CD4-positive, alpha-beta T cell treated with Interferon alpha-2 for 1 hour (primary cell): ENCODE data around the gene CTXND1.
"Not testable (repeated sequence)": the region's sequence is repeated elsewhere in the genome, so short reads cannot be mapped to it uniquely, and the experiment has no call there.

ENCODE experiments used
- DNase-seq, 2 donors: peaks; one replicate each; pipeline ENCODE4 v3.0.0-alpha.2; 2020 to 2022

Gene CTXND1

DNA sequence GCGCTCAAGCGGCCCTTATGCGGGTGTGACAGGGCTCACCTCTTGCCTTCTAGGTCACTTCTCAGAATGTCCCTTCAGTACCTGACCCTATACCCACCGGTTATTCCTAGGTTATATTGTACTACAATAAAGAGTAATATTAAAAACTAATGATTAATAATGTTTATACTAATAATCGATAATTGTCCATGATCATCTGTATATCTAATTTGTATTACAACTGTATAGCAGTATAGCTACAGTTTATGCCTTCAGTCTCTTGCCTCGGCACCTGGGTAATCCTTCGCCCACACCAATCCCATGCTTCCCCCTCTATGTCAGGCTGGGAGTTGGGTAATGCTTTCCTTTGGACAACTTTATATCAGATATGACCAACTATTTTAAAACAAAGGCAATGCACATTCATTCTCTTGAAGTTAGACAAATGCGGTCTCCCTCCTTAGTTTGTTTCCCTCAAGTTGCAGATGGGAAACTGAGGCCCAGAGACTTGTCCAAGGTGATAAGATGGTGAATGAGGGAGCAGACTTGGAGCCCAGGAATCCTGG lies 95.8 kb downstream of the CTXND1 start:
- no peak for DNase-seq

DNA sequence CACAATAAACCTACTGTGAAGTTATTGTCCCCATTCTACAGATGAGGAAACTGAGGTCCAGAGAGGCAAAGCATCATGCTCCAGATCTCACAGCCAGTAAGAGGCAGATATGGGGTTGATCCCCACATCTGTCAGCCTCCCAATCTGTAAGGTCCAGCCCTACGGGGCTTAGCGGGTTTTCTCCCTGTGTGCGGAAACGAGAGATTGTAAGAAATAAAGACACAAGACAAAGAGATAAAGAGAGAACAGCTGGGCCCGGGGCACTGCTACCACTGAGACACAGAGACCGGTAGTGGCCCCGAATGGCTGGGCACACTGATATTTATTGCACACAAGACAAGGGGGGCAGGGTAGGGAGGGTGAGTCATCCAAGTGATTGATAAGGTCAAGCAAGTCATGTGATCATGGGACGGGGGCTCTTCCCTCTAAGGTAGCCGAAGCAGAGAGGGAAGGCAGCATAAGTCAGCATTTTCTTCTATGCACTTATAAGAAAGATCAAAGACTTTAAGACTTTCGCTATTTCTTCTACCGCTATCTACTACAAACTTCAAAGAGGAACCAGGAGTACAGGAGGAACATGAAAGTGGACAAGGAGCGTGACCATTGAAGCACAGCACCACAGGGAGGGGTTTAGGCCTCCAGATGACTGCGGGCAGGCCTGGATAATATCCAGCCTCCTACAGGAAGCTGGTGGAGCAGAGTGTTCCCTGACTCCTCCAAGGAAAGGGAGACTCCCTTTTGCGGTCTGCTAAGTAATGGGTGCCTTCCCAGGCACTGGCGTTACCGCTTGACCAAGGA lies 96.4 kb downstream of the CTXND1 start:
- DNase-seq = not testable (repeated sequence)

DNA sequence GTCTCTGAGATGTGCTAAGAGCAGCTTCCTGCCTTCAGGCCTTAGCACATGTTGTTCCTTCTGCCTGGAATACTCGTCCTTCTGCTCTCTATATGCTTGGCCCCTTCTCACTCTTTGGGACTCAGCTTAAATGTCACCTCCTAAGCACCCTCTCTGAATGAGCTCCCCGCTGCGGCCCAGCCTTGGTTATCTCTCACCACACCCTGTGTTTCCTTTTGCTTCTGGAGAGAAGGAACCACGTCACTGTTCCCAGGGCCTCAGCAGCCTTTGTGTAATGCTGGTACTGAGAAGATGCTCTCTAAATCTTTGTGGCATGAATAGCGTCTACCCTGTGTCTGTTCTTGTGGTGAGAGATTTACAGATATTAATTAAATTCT lies 97.0 kb downstream of the CTXND1 start:
- DNase-seq = no peak

DNA sequence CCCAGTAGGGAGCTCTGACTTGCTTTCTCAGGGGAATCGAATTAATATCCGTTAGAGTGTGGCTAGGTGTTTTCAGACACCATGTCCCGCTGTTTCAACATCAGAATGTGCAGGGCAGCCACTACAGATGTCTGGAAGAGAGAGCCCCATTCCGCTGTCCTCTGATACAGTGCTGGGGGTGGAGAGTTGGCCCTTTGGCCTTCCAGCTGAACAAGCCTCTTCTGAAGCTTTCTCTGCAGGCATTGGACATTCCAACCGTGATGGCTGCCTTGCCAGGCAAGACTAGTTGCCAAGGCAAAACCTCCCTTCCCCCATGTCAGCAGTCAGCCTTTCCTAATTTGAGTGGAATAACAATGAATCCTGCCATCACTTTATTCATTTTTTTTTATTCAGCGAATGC lies 97.7 kb downstream of the CTXND1 start:
- no peak for DNase-seq

DNA sequence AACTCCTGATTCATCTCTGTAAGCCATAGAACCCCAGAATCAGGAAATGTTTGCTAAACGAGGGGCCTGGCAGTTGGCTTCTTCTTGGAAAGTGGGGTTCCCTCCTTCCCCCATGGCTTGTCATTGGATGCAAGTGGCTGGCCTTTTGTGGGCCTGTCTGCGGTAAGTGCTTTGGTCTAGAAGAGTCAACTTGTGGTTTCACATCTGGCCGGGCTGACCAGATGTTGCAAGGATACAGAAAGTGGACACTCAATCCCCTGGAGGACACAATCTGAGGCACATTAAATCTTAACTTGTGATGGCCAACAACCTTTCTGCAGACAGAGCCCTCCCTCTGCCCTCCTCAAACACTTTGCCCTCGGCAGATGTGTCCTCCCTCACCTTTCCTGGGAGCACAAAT lies 98.1 kb downstream of the CTXND1 start:
- DNase-seq = no peak

DNA sequence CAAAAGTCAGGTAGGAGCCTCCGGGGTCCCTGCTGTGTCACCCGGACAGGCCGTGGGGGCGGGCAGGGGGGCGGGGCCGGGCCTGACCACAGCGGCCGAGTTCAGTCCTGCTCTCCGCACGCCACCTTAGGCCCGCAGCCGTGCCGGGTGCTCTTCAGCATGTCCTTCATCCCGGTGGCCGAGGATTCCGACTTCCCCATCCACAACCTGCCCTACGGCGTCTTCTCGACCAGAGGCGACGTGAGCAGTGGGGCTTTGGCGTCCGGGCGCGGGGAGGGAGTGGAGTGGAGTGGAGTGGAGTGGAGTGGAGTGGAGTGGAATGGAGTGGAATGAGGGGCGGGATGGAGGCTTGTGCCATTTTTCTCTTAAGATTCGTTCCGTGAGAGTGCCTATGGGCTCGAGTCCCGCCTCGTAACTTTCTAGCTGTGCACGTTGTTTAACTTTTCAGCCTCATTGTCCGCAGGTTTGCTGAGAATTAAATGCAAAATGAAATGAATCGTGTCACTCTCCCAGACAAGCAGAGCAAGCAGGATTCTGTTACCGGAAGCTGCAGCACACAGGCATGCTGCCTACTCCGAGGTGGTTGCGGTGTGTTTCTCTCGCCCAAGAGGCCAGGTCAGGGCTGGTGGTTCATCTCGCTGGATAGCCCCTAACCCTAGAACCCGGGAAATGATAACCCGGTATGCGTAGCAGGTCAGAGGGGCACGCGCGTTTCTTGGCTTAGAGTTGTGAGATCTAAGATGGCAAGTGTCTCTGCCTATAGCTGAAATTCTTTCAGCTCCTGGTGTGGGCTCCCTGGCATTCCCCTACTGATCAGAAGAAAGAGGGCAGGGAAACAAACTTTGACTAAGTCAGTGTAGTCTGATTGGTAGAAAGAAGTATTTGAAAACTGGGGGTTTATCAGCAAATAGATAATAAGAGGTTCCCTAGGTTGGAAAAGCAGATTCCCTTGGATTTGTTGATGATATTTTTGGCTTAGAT lies 98.8 kb downstream of the CTXND1 start, which contains the start of gene FAH:
FAH (plus strand) TSS at position 104 of the 981 bp plus-strand sequence; CDS start at position 160, 56 bp downstream.
- DNase-seq = peak; percentile 25 to 53

DNA sequence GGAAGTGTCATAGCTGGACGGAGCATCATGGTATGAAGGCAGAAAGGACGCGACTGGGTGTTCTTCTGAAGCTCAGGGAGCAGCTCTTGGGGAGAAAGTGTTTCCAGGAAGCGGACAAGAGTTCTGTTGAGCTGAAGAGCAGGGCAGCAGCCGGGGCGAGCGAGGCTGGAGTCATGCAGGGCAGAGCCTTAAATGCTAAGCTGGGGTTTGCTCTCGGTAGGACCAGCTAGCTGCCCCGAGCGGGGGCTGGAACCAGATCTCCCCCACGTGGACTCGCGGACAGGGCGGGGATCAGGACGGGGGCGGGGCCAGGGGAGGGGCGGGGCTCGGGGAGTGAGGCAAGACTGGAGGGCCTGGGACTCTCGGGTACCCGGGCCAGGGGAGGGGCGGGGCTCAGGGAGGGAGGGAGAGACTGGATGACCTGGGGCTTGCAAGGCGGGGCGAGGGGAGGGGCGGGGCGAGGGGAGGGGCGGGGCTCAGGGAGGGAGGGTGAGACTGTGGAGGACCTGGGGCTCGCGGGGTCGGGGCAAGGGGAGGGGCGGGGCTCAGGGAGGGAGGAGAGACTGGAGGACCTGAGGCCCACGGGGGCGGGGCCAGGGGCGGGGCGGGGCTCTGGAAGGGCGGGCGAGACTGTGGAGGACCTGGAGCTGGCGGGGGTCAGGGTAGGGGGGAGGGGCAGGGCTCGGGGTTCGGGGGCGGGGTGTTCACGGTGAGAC lies 99.7 kb downstream of the CTXND1 start:
- DNase-seq = peak; percentile 95 to 96

DNA sequence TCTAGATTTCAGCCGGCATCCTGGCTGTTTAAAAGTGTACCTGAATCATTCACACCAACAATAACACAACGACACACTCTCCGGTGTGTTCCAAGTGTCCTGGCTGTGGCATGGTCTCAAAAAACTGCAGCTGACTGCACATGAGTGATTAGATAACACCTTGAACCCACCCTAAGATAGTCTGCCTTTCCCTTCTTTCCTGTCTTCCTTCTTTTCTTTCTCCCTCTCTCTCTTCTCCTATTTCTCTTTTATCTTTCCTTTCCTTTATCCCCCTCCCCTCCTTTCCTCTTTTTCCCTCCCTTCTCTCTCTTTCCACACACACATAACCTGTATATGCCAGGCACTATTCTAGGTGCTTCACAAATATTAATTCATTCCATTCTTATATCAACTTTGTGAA lies 100.4 kb downstream of the CTXND1 start:
- DNase-seq = no peak

DNA sequence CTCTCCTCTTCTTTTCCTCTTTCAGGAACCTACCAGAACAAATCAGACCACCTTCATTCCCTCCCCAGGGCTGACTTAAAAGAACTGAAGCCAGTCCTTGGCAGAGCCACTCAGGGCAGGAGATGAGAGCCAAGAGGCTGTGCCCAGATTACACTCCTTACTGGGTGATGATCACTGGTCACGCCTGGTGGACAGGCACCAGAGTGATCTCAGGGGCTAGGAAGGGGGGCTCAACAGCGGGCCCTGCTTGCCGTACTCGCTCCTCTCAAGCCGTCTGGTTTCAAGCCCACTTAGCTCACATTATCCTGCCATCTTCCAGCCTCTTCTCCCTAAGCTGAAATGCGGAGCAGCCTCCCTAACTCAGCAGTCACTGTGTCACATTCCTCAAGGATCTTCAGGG lies 100.9 kb downstream of the CTXND1 start:
- no peak for DNase-seq
